HG03175 (cell line): ENCODE measurements around the gene ITM2B.

Experiments used
- ATAC-seq: cut with Tn5 transposase; IDR thresholded peaks from one replicate; pipeline ENCODE4 v1.9.1; 2021; ENCODE audit warnings: mild to moderate bottlenecking, moderate library complexity; ENCODE audit not compliant: unreplicated experiment

The ITM2B gene

DNA sequence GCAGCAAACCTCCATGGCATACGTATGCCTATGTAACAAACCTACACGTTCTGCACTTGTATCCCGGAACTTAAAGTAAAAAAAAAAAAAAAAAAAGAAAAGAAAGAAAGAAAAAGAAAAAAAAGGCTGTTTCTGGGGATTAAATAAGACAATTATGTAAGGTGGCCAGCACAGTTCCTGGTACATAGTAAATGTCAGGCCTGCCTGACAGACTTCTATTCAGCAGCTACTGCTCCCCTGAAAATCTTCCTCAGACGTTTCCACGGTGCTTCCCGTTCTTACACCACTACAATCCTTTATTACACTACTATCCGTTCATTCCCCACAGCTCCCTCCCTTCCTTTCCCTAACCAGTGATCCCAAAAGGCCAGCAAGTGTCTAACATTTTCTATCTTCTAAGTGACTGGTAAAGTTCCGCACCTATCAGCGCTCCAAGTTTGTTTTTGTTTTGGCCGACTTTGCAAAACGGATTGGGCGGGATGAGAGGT, 69.9 kb downstream of the ITM2B start:
- peak; percentile 5 for ATAC-seq

DNA sequence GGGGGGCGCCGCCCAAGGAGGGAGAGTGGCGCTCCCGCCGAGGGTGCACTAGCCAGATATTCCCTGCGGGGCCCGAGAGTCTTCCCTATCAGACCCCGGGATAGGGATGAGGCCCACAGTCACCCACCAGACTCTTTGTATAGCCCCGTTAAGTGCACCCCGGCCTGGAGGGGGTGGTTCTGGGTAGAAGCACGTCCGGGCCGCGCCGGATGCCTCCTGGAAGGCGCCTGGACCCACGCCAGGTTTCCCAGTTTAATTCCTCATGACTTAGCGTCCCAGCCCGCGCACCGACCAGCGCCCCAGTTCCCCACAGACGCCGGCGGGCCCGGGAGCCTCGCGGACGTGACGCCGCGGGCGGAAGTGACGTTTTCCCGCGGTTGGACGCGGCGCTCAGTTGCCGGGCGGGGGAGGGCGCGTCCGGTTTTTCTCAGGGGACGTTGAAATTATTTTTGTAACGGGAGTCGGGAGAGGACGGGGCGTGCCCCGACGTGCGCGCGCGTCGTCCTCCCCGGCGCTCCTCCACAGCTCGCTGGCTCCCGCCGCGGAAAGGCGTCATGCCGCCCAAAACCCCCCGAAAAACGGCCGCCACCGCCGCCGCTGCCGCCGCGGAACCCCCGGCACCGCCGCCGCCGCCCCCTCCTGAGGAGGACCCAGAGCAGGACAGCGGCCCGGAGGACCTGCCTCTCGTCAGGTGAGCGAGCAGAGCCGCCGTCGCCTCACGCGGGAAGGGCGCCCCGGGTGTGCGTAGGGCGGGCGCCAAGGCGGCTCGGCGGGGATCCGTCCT, 70.5 kb downstream of the ITM2B start, which contains the start of gene RB1:
TSS of gene RB1 (plus strand) at position 393 of the 784 bp plus-strand sequence. CDS start at position 555, 162 bp downstream.
- peak; percentile 76 for ATAC-seq

DNA sequence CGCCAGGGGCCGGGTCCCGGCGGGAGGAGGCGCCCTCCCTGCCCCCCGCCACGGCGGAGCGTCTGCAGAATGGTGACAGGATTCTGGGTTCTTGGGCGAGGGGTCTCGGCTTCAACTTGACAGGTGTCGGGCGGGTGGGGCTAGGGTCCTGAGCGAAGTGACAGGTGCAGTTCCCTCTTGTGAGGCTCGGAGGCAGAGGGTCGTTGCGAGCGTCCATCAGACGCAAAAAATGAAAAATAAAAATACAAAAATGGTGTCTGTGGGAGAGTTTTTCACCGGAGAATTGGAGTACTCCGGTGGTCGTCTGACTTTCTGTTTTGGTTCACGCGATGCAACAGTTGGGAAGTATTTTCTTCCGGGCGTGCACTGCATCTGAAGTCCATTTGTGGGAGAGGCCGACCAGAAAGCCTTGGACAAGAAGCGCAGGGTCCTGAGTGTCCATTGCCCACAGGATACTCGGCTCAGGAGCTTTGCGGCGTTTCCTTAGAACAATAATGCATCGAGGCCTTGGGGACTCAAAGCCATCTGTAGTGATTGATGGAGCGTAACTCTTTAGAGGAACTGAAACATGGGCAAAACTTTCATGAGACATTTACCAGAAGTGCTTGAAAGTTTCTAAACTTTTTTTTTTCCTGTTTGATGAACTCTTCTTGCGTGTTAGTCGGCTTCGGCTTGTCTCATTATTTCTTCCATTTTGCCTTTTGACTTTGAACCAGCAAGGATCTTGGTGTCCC, 71.3 kb downstream of the ITM2B start:
- peak; percentile 77 for ATAC-seq

DNA sequence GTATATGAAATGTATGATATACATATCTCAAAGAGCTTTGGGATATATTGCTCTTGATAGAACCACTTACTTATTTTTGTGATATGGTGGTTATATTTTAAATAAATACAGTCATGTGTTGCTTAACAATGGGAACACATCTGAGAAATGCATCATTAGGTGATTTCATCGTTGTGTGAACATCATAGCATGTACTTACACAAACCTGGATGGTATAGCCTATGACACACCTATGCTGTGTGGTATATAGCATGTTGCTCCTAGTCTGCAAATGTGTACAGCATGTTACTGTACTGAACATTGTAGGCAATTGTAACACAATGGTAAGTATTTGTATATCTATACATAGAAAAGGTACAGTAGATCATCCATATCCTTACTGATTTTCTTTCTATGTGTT, 78.2 kb downstream of the ITM2B start:
- no peak for ATAC-seq

DNA sequence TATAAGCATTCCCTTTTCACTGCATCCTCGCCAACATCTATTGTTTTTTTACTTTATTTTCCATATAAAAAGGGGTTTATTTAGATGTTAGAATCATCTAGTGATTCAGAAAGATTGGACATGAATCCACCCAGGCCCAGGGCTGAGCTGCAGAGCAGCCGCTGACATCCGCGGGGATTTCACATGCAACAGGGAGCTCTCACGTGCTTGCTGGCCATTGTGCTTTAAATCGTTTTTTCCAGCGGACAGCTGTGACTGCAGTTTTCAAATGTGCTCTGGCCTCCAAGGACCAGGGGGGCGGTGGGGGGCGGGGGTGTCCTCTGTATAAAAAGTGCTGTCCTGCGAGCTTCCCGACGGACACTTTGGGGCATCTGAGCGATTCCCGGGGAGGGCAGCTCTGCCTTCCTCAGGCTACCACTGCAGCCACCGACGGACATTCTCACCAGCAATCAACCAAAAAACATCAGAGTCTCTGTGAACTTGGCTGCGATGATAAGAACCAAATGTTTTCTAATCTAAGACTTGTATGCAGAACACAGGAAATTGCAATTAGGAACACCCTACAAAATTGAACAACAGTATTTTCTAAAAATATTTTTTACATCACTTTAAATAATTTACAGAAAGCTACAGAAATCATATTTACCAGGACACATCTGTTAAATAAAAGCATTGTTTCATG, 83.1 kb downstream of the ITM2B start:
- ATAC-seq, result no peak

DNA sequence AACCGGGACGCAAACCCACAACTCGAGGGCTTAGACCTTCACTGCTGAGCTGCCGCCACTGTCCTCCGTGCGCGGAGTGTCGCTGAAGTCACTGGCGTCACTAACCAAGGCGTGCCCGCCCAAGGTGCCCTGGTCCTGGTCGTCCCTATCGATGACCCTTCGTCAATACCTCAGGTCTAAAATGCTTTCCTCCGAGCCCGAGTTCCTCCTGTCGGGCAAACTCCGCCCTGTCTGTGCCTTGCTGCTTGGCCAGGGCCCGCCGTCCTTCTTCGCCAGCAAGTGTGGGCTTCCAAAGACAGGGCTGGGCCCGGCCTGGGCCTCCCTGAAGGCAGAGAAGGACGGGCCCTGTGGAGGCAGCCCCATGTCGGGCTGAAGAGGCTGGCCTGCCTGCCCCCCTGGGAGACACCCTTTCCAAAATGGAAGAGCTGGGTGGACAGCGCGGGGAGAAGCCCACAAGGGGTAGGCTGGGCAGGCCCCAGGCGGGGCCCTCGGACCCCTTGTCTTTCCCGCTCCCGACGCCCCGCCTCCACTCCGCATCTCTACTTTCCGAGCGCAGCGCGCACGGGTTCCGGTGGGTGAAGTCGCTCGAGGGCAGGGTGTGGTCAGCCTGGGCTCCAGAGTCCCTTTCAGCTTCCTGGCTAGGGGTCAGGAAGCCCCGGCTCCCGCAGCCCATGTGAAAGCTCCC, 84.0 kb downstream of the ITM2B start:
- no peak for ATAC-seq

DNA sequence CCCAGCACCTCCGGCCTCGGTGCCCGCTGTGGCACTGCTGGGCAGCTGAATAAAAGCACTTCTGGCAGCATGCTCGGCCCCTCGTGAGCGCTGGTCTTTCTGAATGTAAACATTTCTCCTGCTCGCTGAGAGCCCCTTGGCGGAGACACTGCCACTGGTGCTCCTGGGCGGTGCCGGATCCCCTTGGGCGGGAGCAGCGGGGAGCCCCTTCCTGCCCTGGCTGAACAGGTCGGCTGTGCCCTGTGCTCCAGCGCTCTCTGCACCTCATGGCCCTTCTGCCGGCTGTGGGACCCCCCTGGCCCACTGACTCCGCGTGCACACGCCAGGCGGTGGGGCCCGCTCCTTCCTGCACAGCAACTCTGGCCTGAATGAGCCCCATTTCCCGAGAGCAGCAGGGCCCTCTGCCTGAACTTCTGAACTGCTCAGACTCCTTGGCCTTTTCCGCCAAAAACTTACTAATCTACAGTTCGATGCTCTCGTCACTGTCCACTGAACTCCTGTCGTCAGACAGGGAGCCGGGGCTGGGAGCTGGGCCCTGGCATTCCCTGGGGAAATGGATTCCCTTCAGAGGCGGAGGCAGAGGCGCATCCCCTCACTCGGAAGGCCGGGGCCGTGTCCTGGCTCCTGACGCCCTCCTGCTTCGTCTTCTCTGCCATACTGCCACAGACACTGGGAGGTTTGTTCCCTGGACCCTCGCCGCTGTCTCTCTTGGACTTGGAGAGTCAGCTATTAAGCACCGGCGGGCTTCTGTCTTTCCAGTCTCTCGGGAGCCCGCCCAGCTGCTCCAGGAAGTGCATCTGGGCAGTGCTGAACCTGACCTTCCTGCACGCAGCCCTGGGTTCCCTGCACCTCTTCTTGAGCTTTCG, 84.7 kb downstream of the ITM2B start:
- ATAC-seq, result no peak

DNA sequence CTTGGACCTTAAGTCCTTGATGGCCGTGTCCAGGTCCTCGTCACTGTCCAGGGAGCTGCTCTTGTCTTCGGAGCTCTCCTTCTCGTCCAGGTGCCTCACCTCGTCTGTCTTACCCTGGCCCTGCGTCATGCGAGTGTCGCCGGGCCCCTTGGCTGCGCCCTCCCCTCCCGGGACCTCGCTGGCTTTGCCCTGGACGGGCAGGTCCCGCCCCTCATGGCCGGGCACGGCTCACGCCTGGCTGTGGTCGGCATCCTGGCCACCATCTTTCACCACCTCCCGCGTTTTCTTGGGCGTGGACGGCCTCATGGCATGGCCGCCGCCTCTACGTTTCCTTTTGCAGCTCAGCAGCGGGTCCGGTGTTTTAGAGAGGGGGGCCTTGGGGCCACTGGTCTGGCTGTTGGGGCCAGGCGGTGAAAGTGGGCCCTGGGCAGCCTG, 85.4 kb downstream of the ITM2B start:
- ATAC-seq, result no peak

DNA sequence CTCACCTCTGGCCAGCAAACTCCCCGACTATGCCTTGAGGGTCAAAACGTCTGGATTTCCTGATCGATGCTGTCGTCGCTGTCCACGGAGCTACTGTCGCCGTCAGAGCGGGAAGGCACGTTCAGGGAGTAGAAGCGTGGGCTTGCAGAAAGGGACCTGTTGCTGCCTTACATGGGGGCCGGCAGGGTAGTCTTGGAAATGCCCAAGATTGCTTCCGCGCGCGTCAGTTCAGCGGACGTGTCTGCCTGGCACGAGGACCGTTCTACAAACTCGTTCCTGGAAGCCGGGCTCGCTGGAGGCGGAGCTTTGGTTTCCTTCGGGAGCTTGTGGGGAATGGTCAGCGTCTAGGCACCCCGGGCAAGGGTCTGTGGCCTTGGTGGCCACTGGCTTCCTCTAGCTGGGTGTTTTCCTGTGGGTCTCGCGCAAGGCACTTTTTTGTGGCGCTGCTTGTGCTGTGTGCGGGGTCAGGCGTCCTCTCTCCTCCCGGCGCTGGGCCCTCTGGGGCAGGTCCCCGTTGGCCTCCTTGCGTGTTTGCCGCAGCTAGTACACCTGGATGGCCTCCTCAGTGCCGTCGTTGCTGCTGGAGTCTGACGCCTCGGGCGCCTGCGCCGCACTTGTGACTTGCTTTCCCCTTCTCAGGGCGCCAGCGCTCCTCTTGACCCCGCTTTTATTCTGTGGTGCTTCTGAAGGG, 86.0 kb downstream of the ITM2B start:
- no peak for ATAC-seq
